CD4-positive, alpha-beta T cell treated with Interleukin-10 for 1 hour (primary cell): ENCODE measurements around the gene NLRP11.
"Not testable (repeated sequence)": the region's sequence is repeated elsewhere in the genome, so short reads cannot be mapped to it uniquely, and the experiment has no call there.

ENCODE experiments used
- DNase-seq: peaks from one replicate; pipeline ENCODE4 v3.0.0-alpha.2; 2020

The NLRP11 gene

GRCh38 chr19:55777528-55777927 is 54.3 kb downstream of the NLRP11 start:
- no peak for DNase-seq

DNA sequence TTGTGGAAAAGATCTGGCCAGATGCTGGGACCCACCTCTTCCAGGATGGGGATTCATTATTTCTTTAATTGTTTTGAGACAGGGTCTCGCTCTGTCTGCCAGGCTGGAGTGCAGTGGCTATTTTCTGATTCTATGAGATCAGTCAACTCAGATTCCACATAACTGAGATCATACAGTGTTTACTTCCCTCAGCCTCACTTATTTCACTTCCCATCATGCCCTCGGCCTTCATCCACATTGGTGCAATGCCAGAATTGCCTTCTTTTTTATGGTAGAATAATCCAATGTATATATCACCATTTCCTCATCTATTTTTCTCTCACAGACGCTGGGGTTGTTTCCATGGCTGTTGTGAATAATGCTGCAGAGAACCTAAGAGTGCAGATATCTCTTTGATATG is 62.2 kb downstream of the NLRP11 start:
- DNase-seq = not testable (repeated sequence)

GRCh38 chr19:55768818-55769217 is 63.0 kb downstream of the NLRP11 start, which contains the start of gene RFPL4AL1:
RFPL4AL1 (plus strand) TSS chr19:55769118; CDS start chr19:55771805, 2,687 bp downstream.
- not testable (repeated sequence) for DNase-seq

- no peak for DNase-seq
Observed at GRCh38 chr19:55766466-55766865, 65.3 kb downstream of the NLRP11 start.

DNA sequence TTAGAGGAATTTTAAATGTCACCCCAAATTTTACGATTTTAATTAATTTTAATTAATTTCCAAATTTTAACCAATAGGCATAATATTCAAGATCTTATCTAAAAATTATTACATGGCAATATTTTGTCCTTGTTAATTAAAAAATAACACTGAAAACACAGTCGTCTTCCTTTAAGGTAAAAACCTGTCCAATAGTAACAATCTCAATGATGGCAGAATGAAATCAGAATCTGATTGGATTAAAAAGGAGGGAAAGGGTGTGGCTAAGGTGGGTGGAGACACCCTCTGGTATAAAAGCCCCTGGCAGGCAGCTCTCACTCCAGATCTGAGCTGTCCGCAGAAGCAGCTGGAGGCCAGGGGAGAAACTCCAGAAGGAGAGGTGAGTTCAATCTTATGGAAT is 73.0 kb downstream of the NLRP11 start, which contains the start of gene RFPL4A:
TSS of gene RFPL4A (plus strand) at position 301 of the 400 bp plus-strand sequence. CDS start 2,704 bp downstream, outside the sequence.
- DNase-seq = not testable (repeated sequence)

DNA sequence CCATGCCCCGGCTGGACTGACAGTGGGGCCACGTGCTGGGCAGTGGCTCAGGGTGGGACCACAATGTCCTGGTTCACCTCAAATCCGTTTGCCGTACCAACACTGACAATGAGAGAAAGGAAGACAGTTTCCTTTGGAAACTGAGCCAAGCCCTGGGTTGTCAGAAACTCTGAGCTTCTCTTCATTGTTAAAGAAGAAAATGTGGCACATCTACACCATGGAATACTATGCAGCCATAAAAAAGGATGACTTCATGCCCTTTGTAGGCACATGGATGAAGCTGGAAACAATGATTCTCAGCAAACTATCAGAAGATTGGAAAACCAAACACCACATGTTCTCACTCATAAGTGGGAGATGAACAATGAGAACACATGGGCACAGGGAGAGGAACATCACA is 75.0 kb downstream of the NLRP11 start:
- DNase-seq = not testable (repeated sequence)

- DNase-seq = no peak
Observed at GRCh38 chr19:55753401-55753800, 78.4 kb downstream of the NLRP11 start.

DNA sequence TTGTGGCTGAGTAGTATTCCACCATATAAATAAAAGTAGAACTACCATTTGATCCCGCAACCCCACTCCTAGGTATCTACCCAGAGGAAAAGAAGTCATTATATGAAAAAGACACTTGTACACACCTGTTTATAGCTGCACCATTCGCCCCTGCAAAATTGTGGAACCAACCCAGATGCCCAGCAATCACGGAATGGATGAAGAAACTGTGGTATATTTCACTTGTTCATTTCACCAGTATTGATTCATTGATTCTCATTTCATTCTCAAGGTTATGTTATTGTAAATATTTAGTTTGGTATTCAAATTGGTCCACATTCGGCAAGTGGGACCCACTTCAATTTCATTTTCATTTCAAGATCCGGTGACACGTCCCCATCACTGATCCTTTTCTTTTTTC is 81.1 kb downstream of the NLRP11 start:
- no peak for DNase-seq

- no peak for DNase-seq
Observed at GRCh38 chr19:55738302-55738701, 93.5 kb downstream of the NLRP11 start, which contains the start of gene NLRP9. NLRP9 (minus strand) TSS chr19:55738402; CDS start chr19:55738374, 28 bp downstream.
